Ishikawa (cell line): Measurements from ENCODE around the gene ING2.
A peak's percentile ranks its signal among the peaks of the same experiment; 100 is the strongest.

ENCODE experiments used
- CEBPB ChIP-seq: IDR thresholded peaks from 2 replicates; pipeline ENCODE4 v1.6.1; 2012
- CREB1 ChIP-seq: IDR thresholded peaks from 2 replicates; pipeline ENCODE4 v1.6.1; 2012; ENCODE audit warnings: low read depth
- EGR1 ChIP-seq: IDR thresholded peaks from 2 replicates; pipeline ENCODE4 v1.6.1; 2012
- EP300 ChIP-seq: IDR thresholded peaks from 2 replicates; pipeline ENCODE4 v1.6.1; 2012; ENCODE audit warnings: borderline replicate concordance
- FOXM1 ChIP-seq: IDR thresholded peaks from 2 replicates; pipeline ENCODE4 v1.6.1; 2012; ENCODE audit warnings: low read depth, borderline replicate concordance
- NFIC ChIP-seq: IDR thresholded peaks from 2 replicates; pipeline ENCODE4 v1.6.1; 2012
- RAD21 ChIP-seq: IDR thresholded peaks from 2 replicates; pipeline ENCODE4 v1.6.1; 2012; ENCODE audit warnings: low read depth
- TAF1 ChIP-seq: IDR thresholded peaks from 2 replicates; pipeline ENCODE4 v1.6.1; 2012; ENCODE audit warnings: low read depth, mild to moderate bottlenecking
- TCF12 ChIP-seq: IDR thresholded peaks from 2 replicates; pipeline ENCODE4 v1.6.1; 2012; ENCODE audit warnings: low read depth
- TEAD4 ChIP-seq: IDR thresholded peaks from 2 replicates; pipeline ENCODE4 v1.6.1; 2012
- YY1 ChIP-seq: IDR thresholded peaks from 2 replicates; pipeline ENCODE4 v1.6.1; 2012; ENCODE audit warnings: low read depth
- ZBTB7A ChIP-seq: IDR thresholded peaks from 2 replicates; pipeline ENCODE4 v1.6.1; 2012; ENCODE audit warnings: low read depth
- TF ChIP-seq, protein P1 (sequence below): IDR thresholded peaks from 2 replicates; pipeline ENCODE4 v1.6.1; 2012
- TF ChIP-seq, protein P2 (sequence below): IDR thresholded peaks from 2 replicates; pipeline ENCODE4 v1.6.1; 2012
- TF ChIP-seq, protein P3 (sequence below): IDR thresholded peaks from 2 replicates; pipeline ENCODE4 v1.6.1; 2012; ENCODE audit warnings: low read depth, mild to moderate bottlenecking

Gene ING2

DNA sequence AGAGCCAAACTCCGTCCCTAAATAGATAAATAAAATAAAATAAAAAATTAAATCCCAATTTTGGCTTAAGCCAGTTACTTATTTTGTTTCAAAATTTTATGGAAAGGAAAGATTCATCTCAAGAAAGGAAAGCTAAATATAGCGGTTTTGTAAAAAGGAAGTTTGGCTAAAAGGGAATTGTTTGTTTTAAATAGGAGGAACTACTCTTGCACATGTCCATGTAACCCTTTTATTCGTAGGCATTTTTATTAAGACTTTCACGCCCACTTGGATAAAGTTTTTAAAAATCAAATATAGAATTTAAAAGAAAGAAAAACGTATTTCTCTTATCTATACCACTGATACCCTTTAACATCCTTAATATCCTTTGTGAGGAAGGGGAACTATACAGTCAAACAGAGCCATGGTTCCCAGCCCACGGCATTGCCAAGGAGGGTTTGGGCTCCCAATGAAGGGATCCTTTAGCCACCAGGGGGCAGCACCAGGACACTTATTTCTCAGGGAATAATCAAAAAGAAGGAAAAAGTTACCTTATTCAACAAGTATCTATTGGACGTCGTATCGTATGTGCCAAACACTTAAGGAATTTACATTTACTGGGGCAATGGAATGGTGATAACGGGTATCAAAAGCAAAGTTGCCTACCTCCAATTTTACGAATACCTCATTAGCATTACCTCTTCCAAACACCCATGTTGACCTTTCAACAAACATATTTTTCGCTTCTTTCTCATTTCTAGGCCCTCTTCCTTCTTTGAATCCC, 32.7 kb upstream of the ING2 start:
- no peak for TF ChIP-seq ZBTB7A
- TF ChIP-seq RAD21, result peak; percentile 91

DNA sequence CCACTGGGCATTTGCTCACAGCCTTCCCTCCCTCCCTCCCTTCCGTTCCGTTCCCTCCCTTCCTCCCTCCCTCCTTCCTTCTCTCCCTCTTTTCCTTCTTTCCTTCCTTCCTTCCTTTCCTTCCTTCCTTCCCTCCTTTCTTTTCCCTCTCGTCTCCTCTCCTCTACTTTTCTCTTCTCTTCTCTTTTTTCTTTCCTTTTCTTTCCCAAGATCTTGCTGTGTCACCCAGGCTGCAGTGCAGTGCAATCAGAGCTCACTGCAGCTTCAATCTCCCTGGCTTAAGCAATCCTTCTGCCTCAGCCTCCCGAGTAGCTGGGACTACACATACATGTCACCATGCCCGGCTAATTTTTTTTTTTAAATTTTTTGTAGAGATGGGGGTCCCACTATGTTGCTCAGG, 26.7 kb upstream of the ING2 start:
- TF ChIP-seq EGR1 (no peak), YY1 (no peak)

DNA sequence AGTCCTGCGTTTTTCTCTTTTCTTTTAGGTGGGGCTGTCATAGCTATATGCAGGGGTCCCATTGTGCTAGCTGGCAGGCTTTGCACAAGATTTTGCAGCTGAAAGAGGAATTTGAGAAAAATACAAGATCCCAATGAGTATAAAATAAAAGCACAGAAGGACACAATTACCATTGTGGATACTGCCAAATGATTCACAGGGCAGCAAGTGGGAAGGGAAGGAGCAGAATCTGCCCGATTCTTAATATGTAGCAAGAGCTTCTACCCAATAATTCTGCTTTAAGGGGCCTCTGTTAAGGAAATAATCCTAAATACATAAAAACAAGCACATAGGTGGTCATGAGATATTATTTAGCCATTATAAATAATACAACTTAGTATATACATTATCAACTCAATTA, 25.9 kb upstream of the ING2 start:
- TF ChIP-seq CREB1 (no peak), RAD21 (no peak), ZBTB7A (no peak), TCF12 (no peak), EGR1 (no peak), TAF1 (no peak), YY1 (no peak), NFIC (no peak), CEBPB (no peak), FOXM1 (no peak), EP300 (no peak), TEAD4 (no peak)
- TF ChIP-seq, protein P1, sequence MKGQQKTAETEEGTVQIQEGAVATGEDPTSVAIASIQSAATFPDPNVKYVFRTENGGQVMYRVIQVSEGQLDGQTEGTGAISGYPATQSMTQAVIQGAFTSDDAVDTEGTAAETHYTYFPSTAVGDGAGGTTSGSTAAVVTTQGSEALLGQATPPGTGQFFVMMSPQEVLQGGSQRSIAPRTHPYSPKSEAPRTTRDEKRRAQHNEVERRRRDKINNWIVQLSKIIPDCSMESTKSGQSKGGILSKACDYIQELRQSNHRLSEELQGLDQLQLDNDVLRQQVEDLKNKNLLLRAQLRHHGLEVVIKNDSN, result no peak
- TF ChIP-seq, protein P2, sequence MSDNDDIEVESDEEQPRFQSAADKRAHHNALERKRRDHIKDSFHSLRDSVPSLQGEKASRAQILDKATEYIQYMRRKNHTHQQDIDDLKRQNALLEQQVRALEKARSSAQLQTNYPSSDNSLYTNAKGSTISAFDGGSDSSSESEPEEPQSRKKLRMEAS, result no peak
- TF ChIP-seq, protein P3, sequence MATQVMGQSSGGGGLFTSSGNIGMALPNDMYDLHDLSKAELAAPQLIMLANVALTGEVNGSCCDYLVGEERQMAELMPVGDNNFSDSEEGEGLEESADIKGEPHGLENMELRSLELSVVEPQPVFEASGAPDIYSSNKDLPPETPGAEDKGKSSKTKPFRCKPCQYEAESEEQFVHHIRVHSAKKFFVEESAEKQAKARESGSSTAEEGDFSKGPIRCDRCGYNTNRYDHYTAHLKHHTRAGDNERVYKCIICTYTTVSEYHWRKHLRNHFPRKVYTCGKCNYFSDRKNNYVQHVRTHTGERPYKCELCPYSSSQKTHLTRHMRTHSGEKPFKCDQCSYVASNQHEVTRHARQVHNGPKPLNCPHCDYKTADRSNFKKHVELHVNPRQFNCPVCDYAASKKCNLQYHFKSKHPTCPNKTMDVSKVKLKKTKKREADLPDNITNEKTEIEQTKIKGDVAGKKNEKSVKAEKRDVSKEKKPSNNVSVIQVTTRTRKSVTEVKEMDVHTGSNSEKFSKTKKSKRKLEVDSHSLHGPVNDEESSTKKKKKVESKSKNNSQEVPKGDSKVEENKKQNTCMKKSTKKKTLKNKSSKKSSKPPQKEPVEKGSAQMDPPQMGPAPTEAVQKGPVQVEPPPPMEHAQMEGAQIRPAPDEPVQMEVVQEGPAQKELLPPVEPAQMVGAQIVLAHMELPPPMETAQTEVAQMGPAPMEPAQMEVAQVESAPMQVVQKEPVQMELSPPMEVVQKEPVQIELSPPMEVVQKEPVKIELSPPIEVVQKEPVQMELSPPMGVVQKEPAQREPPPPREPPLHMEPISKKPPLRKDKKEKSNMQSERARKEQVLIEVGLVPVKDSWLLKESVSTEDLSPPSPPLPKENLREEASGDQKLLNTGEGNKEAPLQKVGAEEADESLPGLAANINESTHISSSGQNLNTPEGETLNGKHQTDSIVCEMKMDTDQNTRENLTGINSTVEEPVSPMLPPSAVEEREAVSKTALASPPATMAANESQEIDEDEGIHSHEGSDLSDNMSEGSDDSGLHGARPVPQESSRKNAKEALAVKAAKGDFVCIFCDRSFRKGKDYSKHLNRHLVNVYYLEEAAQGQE, result no peak

DNA sequence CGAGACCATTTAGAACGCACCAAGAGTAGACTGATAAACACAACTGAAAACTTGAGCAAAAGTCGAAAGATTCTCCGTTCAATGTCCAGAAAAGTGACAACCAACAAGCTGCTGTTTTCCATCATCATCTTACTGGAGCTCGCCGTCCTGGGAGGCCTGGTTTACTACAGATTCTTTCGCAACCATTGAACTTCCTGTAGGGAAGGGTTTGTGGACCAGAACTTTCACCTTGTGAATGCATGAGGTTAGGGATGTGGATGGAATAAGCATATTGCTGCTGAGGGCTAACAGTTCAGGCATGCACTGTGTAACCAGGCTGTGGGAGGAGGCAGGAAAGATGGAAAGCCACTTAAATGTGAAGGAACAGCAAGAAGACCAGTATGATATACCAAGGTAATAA, 20.9 kb upstream of the ING2 start:
- TF ChIP-seq TEAD4, result no peak

DNA sequence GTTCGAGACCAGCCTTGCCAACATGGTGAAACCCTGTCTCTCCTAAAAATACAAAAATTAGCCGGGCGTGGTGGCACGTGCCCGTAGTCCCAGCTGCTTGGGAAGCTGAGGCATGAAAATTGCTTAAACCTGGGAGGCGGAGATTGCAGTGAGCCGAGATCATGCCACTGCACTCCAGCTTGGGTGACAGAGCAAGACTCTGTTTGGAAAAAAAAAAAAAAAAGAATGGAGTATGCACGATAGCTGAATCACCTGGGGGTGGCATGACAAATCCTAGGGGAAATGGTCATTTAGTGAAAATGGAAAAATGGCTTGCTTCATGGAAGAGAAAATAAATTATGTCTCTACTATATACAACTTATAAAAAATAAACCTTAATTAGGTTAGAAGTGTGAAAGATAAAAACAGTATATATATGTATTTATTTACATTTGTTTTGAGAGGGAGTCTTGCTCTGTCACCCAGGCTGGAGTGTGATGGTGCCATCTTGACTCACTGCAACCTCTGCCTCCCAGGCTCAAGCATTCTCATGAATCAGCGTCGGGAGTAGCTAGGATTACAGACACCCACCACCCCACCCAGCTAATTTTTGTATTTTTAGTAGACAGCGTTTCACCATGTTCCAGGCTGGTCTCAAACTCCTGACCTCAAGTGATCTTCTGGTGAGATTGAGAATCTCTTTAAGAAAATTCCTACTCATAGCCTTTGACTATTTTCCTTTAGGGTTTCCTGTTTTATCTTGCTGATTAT, 19.3 kb upstream of the ING2 start:
- TF ChIP-seq TAF1 (no peak), EP300 (no peak), ZBTB7A (no peak), EGR1 (no peak), YY1 (no peak), TEAD4 (no peak), RAD21 (no peak), FOXM1 (no peak), TCF12 (no peak), CEBPB (no peak), NFIC (no peak), CREB1 (no peak)
- TF ChIP-seq, protein P1, result no peak
- TF ChIP-seq, protein P2, result no peak
- TF ChIP-seq, protein P3, result no peak

DNA sequence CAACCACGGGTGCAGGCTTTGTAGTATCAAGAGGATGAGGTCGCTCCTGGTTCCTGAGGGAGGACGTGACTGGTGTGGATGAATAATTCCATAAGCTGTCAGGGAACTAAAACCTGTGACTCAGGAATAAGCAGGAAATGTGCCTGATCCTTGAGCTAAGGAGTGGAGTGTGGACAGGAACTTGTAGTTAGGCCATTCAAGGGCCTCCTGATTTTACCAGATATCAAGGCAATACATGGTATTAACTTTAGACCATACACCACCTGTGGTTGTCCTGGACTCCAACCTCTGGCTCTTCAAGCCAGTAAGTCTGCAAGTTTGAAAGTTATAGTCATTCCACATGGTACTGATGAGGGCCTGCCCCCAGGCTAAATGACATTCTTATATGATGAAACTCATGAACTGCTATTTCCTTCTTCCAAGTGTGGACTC, 12.1 kb upstream of the ING2 start:
- TF ChIP-seq EP300 (no peak), EGR1 (no peak)

DNA sequence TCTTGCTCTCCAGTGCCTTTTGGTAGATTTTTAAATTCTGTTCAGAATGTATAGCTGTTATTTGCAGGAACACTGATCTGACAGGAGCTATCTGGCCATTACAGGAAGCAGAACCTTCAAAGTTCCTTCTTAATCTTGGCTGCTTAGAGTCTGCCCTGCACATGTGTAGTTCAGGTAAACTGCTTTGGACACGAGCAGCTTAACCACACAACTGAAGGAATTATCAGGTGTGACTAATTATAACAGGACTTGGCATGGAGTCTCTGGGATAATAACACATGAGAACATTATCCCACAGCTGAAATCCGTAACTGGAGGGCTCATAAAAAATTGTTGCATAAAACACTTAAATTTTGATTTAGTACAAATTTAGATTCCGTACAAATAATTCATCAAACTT, 11.6 kb upstream of the ING2 start:
- no peak for TF ChIP-seq ZBTB7A
- TF ChIP-seq CEBPB, result no peak
- TF ChIP-seq EGR1, result no peak
- TF ChIP-seq FOXM1, result no peak
- TF ChIP-seq YY1, result no peak
- TF ChIP-seq, protein P2, result no peak
- TF ChIP-seq RAD21, result no peak
- TF ChIP-seq, protein P1, result no peak
- TF ChIP-seq TEAD4, result no peak
- no peak for TF ChIP-seq TAF1
- TF ChIP-seq, protein P3, result no peak
- TF ChIP-seq NFIC, result no peak
- no peak for TF ChIP-seq CREB1
- no peak for TF ChIP-seq EP300
- no peak for TF ChIP-seq TCF12
